Measurements from ENCODE around the gene CLDN1.

- TF ChIP-seq REST (IDR thresholded peaks at IDR 0.05; ENCODE audit: insufficient read depth in 1 of 2, low read depth in 2 of 2, low read length in 2 of 2) (no peak), POLR2AphosphoS5 (IDR thresholded peaks at IDR 0.05; ENCODE audit: low read depth, low read length) (no peak)
These were observed 55.3 kb downstream of the CLDN1 start for GRCh38 chr3:190266913-190267290.

All from PFSK-1 (cell line).